Astrocyte of the spinal cord (primary cell): Measurements from ENCODE around the gene CERKL.

Source experiments
- DNase-seq: peaks from one replicate; pipeline ENCODE4 v3.0.0; 2011; ENCODE audit warnings: low read depth, low spot score
- H3K4me3 ChIP-seq: 2 replicates; pipeline ENCODE4 v1.5.1; 2011; ENCODE audit warnings: low read depth, mild to moderate bottlenecking, low read length, moderate library complexity
- in situ Hi-C: cut with HindIII; loops from 2 replicates; pipeline ENCODE4 v1.10.0; 2017; ENCODE audit warnings: low sequenced_read_pairs
- TF ChIP-seq, protein P1 (sequence below): IDR thresholded peaks from 2 replicates; pipeline ENCODE4 v1.5.1; 2012; ENCODE audit warnings: low read depth, mild to moderate bottlenecking, low read length, inconsistent platforms

The CERKL gene

DNA sequence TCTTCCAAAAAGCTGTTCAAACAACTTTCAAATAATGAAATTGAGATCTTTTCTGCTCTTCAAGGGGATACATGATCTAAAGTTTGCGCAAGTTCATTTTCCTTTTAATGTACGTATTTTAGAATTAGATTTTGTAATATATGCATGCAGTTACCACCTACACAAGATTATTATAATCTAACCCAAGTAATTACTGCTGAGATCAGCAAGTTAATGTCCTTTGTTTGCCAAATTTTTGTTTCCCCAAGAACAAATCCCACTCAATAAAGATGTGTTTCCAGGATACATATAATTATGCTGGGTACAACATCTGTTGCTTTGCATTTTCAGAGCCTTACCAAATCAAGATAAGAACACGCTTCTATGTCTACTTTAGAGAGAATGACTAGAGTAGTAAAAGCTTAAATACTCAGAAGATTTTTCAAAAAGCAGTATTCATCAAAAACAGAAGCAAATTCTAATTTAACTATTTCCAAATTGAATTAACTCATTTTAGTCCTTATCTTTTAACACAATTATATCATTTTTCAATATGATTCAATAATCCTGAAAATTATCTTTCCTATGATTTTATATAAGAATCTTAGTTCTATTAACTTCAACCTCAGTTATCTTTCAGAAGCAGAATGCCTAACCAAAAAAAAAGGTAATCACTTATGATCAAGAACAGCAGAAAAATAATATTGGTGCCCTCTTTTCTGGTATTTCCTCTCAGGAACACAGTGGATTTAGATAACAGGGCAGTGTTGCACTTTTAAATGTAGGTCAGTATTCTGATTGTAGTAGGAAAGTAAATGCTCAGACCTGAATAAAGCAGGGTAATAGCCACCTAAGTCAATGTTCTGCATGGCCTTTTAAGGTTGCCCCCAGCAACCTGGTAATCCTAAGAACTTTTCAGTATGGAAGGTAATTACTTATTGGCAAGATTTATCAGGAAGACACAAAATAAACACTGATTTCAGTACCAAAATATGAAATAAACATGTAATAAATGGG lies 28.0 kb downstream of the CERKL start:
- no peak overlapping the region for H3K4me3 ChIP-seq
- no peak for DNase-seq
- TF ChIP-seq, protein P1, sequence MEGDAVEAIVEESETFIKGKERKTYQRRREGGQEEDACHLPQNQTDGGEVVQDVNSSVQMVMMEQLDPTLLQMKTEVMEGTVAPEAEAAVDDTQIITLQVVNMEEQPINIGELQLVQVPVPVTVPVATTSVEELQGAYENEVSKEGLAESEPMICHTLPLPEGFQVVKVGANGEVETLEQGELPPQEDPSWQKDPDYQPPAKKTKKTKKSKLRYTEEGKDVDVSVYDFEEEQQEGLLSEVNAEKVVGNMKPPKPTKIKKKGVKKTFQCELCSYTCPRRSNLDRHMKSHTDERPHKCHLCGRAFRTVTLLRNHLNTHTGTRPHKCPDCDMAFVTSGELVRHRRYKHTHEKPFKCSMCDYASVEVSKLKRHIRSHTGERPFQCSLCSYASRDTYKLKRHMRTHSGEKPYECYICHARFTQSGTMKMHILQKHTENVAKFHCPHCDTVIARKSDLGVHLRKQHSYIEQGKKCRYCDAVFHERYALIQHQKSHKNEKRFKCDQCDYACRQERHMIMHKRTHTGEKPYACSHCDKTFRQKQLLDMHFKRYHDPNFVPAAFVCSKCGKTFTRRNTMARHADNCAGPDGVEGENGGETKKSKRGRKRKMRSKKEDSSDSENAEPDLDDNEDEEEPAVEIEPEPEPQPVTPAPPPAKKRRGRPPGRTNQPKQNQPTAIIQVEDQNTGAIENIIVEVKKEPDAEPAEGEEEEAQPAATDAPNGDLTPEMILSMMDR = no peak
- in situ Hi-C loops = no loop called here

DNA sequence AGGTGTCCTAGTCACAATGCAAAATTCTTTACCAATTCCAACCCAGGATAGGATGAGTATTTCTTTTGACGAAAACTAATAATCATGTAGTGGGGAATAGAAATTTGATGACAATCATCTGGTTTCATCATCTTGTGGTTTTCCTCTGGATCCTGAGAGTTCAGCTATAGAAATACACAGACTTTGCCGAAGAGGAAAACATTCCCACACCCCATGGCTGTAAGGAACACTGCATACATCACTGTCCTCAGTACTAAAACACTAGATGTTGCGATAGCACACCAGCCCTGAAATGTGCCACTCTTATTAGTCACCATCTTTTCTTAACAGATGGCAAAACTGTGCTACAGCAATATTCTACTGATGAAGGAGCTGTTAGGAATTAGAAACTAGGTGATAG lies 29.4 kb downstream of the CERKL start:
- in situ Hi-C loops = no loop called here
- peak; percentile 17 for DNase-seq
- TF ChIP-seq, protein P1 = no peak
- H3K4me3 ChIP-seq = no peak overlapping the region

DNA sequence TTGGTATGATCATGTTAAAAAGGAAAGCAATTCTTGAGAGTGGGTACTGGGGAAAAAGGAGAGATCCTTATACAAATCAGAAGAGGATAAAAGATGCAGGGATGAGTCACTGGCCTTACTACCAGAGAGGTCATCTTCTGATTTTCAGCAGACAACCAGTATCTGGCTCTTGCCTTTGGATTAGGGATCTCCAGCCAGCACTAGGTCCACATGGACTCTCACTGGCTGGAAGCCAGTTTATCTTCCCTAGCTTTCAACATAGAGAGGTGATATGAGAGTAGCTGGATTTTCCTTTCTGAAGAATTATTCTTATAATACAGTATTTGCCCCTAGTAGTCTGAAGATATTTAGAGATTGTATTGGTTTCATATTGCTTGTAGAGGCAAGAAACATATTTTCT lies 30.2 kb downstream of the CERKL start:
- no peak overlapping the region for H3K4me3 ChIP-seq
- DNase-seq = no peak
- TF ChIP-seq, protein P1 = no peak
- in situ Hi-C loops = no loop called here

DNA sequence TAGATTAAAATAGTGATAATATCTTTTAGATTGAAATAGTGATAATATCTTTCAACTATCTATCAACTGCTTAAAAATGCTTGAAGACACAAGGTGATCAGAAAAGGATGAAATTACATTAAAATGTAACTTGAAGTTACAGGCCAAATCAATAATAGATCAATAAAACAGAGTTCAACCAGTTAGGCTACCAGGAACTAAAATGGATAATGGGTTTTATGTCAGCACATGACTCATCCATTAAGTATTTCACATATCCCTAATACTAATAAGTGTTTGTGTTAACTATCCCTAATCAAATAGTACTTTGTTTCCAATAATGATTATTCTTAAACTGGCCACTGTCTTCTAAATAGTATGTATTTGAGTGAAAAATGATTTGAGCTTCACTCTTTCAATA lies 33.7 kb downstream of the CERKL start:
- in situ Hi-C loops = no loop called here
- TF ChIP-seq, protein P1 = no peak
- DNase-seq = no peak
- no peak overlapping the region for H3K4me3 ChIP-seq

DNA sequence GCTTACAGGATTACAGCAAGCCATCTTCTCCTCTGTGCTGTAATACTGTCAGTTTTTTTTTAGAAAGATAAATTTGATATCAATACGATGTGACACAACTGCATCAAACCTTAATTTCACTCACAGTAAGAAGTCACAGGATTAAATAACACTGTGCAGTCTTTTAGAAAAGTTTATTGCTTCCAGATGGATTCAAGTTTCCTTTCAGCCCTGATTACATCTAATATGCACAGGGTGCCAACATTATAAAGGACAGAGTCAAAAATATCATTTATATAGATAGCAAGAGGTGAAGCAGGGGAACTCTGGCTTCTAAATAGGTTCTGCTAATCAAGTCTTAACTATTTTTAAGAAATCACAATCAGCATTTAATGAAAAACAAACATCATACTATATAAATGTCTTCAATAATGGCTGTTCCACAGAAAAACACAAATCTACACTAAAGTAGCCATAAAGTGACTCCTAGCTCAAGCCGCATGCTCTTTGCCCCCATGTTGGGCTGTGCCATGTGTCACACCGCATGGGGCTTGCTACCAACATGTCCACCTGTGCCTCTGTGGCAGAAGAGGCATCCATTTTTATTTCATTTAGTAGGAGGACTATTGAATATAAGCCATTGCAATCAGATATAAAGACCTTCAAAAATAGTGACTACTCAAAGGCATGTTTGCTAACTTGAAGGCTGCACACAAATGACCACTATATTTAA lies 35.0 kb downstream of the CERKL start:
- in situ Hi-C loops = no loop called here
- no peak for DNase-seq
- TF ChIP-seq, protein P1 = no peak
- no peak overlapping the region for H3K4me3 ChIP-seq

DNA sequence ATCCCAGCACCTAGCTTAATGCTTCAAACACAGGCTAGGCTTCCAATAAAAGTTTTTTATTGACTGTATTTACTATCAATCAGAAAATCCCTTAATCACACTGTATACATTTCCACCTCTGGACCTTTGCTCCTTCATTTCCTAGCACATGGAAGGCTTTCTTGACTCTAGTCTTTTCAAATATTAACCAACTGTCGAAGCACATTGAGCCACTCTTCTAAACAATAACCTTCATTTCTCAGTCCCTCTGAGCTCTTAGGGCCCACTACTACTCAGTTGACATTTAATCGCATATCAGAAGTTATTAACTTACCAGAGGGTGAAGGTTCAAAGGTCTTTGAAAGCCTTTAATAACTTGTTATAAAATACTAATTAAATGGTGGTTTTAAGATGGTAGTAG lies 37.4 kb downstream of the CERKL start:
- H3K4me3 ChIP-seq = no peak overlapping the region
- DNase-seq = no peak
- TF ChIP-seq, protein P1 = no peak
- in situ Hi-C loops = no loop called here
